Kidney tubule cell (primary cell): ENCODE measurements around the gene TRIM69.
"Not testable (repeated sequence)": the region's sequence is repeated elsewhere in the genome, so short reads cannot be mapped to it uniquely, and the experiment has no call there.

Experiments used
- DNase-seq: peaks from one replicate; pipeline ENCODE4 v3.0.0-alpha.2; 2018; ENCODE audit warnings: low spot score

The TRIM69 gene

DNA sequence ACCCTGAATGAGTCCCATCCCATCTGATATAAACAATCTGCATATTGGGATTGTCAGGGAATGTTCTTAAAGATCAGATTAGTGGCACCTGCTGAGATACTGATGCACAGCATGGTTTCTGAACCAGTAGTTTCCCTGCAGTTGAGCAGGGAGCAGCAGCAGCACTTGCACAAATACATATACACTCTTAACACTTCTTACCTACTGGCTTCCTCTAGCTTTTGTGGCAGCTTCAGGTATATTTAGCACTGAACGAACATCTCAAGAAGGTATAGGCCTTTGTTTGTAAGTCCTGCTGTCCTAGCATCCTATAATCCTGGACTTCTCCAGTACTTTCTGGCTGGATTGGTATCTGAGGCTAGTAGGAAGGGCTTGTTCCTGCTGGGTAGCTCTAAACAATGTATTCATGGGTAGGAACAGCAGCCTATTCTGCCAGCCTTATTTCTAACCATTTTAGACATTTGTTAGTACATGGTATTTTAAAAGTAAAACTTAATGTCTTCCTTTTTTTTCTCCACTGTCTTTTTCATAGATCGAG lies 20.5 kb upstream of the TRIM69 start:
- no peak for DNase-seq

DNA sequence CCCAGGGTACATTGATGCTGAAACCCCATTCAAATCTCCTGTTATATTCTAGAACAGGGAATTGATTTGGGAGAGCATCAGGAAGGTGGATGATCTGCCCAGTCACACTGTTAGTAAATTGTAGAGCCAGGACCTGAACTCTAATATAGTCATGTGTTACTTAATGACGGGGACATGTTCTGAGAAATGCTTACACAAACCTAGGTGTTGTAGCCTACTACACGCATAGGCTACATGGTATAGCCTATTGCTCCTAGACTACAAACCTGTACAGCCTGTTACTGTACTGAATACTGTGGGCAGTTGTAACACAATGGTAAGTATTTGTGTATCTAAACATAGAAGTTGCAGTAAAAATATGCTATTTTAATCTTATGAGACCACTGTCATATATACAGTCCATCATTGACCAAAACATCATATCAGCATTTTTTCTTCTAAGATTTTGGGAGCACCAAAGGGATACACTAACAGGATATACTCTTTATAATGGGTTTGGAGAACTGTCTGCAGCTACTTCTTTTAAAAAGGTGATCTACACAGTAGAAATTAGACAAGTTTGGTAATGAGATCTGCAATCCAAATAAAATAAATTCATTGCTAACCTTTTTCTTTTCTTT lies 19.2 kb upstream of the TRIM69 start:
- DNase-seq: no peak

GRCh38 chr15:44718180-44718926 lies 18.0 kb upstream of the TRIM69 start:
- no peak for DNase-seq

- DNase-seq: no peak
Measured at GRCh38 chr15:44718927-44719292, 17.4 kb upstream of the TRIM69 start.

- DNase-seq: no peak
Measured at GRCh38 chr15:44719293-44719999, 16.9 kb upstream of the TRIM69 start.

DNA sequence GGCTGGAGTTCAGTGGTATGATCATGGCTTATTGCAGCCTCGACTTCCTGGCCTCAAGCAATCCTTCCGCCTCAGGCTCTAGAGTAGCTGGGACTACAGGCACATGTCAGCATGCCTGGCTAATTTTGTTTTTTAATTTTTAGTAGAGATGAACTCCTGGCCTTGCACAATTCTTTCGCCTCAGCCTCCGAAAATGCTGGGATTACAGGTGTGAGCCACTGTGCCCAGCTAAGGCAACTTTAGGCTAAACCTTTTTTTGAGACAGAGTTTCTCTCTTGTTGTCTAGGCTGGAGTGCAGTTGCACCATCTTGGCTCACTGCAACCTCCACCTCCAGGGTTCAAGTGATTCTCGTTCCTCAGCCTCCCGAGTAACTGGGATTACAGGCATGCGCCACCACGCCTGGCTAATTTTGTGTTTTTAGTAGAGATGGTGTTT lies 16.3 kb upstream of the TRIM69 start:
- DNase-seq: not testable (repeated sequence)

DNA sequence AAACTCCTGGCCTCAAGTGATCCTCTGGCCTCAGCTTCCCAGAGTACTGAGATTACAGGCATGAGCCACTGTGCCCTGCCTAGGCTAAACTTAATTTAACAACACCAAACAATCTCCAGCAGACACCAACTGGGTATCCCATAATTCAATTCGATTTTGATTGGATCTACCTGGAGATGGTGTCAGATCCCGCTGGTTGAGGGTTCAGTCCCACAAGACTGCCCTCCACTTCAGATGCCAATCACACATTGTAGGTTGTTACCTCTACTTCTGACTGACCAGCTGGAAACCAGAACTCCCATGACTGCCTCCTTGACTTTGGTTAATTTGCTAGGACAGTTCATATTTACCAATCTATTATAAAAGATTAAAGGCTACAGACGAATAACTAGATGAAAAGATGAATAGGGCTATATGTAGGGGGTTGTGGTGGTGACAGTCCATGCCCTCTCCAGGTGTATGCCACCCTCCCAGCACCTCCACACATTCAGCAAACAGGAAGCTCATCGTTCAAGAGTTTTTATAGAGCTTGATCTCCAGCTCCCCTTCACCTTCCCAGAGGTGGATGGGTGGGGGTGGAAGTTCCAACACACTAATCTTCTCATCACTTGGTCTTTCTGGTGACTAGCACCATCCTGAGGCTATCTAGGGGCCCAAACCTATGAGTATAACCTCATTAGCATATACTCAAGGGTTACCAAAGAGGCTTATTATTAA lies 15.7 kb upstream of the TRIM69 start:
- no peak for DNase-seq

GRCh38 chr15:44722011-44722410 lies 14.3 kb upstream of the TRIM69 start:
- DNase-seq: no peak

DNA sequence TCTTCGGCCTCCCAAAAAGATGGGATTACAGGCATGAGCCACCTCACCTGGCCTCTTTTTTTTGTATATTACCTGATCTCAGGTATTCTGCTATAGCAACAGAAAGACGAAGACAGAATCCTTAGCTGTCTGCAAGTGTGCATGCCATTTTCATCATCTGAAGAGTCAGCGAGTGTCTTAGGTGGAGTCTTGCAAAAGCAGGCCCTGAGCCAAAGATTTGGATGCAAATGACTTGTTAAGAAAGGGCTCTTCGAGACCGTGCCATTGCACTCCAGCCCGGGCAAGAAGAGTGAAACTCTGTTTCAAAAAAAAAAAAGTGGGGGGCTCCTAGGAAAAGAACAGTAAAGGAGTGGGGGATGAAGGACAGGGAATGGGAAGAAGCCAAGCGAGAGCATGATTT lies 10.2 kb upstream of the TRIM69 start:
- DNase-seq: no peak

DNA sequence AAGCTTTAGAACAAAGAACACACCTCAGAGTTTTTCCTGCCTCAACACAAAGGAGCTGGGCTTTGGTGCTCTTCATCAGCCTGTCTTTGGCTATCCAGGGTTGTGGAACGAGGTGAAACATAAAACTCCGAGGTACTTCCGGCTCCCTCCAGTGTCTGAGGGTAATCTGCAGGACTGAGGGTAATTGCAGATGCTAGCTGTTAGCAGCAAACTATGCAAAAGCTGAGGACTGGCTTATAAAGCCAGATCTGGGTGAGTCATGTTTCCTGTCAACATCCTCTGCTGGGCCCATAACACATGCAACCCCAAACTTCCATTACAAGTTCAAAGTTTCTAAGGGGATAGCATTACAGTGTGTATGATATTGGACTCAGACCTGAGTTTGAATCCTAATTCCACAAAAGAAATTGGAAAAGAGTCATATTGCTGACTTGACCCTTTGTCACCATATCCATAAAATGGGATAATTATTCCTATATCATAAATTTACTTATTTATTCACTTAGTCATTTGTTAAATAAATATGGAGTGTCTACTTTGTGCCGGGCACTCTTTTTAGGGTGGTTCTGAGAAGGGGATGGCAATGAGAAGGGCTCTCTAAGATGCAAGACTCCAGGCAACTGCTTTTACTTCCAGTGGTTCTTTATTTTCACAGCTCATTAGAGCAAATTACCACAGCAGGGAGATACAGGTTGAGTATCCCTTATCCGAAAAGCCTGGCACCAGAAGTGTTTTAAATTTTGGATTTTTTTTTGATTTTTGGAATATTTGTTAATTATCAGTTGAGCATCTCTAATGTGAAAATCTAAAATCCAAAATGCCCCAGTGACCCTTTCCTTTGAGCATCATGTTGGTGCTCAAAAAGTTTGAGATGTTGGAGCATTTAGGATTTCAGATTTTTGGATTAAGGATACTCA lies 9.5 kb upstream of the TRIM69 start:
- peak; percentile 88 for DNase-seq

DNA sequence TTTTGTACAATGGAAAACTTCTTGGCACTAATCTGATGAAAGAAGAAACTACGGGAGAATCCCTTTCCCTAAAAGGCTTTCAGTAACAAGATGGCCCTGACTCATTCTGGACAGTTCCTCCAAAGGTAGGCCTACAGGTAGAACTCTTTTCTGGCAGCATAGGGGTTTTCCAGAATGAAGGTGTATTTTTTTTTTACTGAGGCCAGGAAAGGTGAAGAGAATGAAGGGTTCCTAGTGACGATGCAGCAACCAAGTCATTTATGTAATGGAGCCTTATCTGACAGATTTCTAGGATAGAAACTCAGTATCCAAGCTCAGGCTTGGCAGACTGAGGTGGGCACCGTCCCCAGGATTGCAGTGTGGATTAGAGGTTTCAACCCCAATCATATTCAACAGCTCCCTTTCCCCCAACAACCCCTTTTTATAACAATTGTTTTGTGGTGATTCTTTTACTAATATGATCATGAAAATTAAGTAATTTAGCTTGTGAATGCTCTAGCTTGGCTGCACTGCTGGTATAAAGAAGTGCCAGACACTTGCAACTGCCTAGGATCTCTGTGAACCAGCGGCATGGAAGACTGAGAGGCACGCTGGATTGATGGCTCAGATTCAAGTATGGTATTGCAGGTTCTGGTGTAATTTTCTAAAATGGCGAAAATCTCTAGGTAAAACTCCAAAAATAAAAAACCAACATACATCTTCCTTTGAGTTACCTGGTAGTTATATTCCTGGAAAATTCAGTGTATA lies 8.7 kb upstream of the TRIM69 start:
- DNase-seq: no peak

DNA sequence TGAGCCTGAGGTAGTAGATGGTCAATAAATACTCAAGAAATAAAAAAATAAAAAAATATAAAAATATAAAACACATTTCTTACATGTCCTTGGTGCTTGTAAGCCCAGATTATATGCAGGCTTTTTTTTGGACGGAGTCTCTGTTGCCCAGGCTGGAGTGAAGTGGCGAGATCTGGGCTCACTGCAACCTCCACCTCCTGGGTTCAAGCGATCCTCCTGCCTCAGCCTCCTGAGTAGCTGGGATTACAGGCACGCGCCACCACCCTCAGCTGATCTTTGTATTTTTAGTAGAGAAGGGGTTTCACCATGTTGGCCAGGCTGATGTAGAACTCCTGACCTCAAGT lies 8.1 kb upstream of the TRIM69 start:
- not testable (repeated sequence) for DNase-seq

GRCh38 chr15:44728576-44729407 lies 7.5 kb upstream of the TRIM69 start:
- DNase-seq: peak; percentile 99

DNA sequence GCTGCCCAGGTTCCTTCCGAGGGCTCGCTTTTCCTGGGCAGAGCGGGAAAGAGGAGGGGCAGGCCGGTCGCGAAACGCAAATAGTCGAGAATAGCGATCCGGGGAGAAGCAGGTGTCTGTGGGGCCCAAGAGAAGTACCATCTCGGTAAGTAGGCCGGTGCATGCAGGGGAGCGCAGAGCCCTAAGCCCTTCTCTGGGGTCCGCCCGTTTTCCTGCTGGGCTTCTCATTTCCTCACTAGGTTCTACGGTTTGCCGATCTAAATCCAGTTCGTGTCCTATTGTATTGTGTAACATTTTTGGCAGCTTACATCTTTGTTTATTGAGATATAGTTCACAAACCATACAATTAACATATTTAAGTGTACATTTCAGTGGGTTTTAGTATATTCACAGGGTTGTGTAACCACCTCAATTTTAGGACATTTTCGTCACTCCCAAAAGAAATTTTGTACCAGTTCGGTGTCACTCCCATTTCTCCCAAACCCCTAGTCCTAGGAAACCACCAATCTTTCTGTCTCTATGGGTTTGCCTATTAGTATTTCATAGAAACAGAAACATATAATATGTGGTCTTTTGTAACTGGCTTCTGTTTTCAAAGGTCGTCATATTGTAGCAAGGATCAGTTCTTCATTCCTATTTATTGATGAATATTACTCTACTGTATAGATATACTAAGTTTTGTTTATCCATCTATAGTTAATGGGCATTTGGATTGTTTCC lies 6.8 kb upstream of the TRIM69 start:
- no peak for DNase-seq

DNA sequence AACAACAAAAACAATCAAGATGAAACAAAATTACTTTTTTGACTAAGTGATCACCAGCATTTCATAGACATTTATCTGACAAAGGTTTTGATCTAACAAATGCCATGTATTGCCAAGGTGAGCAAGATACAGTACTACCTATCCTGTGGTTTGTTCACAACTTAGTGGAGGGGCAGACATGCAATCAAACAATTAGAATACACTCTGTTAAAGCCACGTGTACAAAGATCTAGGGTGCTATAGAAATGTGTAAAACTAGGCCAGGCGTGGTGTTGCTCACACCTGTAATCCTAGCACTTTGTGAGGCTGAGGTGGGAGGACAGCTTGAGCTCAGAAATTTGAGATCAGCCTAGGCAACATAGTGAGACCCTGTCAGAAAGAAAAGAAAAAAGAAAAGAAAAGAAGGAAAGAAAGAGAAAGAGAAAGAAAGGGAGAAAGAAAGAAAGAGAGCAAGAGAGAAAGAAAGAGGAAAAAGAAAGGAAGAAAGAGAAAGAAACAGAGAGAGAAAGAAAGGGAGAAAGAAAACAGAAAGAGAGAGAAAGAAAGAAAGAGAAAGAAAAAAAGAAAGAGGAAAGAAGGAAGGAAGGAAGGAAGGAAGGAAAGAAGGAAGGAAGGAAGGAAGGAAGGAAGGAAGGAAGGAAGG lies 1.4 kb upstream of the TRIM69 start:
- DNase-seq: no peak

DNA sequence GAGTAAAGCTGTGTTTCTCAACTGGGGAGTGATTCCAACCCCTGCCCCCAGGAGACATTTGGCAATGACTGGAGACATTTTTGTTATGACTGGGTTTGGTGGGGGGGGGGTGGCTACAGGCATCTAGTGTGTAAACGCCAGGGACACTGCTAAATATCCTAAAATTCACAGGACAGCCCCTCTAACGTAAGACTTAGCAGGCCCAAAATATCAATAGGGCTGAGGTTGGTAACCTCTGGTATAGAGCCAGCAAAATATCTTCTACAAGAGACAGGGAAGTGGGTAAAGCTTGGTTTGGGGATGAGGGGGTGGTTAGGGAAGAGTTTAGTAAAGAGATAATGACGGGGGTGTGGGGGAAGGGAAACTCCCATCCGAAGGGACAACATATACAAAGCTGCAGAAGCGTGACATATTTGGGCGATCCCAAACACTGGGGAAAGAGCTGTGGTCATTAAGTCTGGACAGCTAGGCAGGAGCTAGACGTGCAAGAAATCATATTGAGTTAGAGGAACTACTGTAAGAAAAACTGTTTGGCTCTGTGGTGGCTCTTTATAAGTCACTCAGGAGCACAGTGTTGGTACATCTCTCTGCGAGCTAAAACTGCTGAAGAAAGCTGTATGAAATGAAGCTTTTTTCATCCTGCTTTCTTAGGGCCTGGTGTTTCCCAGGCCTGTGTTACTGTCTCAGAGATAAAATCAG lies 697 bp upstream of the TRIM69 start:
- DNase-seq: no peak

GRCh38 chr15:44738340-44738984 lies 2.1 kb downstream of the TRIM69 start:
- peak; percentile 59 for DNase-seq
